Measurements from ENCODE around the gene PLCD1.
"Not testable (repeated sequence)": the region's sequence is repeated elsewhere in the genome, so short reads cannot be mapped to it uniquely, and the experiment has no call there.

The PLCD1 gene

GRCh38 chr3:38036286-38036685, 6.8 kb upstream of the PLCD1 start:
- no peak for DNase-seq

- not testable (repeated sequence) for DNase-seq
Observed at GRCh38 chr3:38034335-38034734, 4.9 kb upstream of the PLCD1 start.

- not testable (repeated sequence) for DNase-seq
Observed at GRCh38 chr3:38033586-38033985, 4.1 kb upstream of the PLCD1 start.

- DNase-seq, result no peak
Observed at GRCh38 chr3:38032328-38032865, 3.0 kb upstream of the PLCD1 start.

- DNase-seq, result no peak
Observed at GRCh38 chr3:38031022-38031994, 1.9 kb upstream of the PLCD1 start.

- DNase-seq, result no peak
Observed at GRCh38 chr3:38030126-38031021, 932 bp upstream of the PLCD1 start.

GRCh38 chr3:38028621-38029361, 651 bp downstream of the PLCD1 start:
- DNase-seq, result no peak

- no peak for DNase-seq
Observed at GRCh38 chr3:38027466-38028465, 1.7 kb downstream of the PLCD1 start.

GRCh38 chr3:38026856-38027255, 2.6 kb downstream of the PLCD1 start:
- no peak for DNase-seq

GRCh38 chr3:38022896-38023709, 6.3 kb downstream of the PLCD1 start:
- DNase-seq, result no peak

- no peak for DNase-seq
Observed at GRCh38 chr3:38022301-38022700, 7.1 kb downstream of the PLCD1 start.

- no peak for DNase-seq
Observed at GRCh38 chr3:38021196-38021595, 8.2 kb downstream of the PLCD1 start.

- no peak for DNase-seq
Observed at GRCh38 chr3:38020342-38020726, 9.1 kb downstream of the PLCD1 start.

GRCh38 chr3:38019658-38020341, 9.6 kb downstream of the PLCD1 start:
- DNase-seq, result no peak

- DNase-seq, result no peak
Observed at GRCh38 chr3:38018296-38019266, 10.9 kb downstream of the PLCD1 start.

- DNase-seq, result no peak
Observed at GRCh38 chr3:38017445-38018295, 11.8 kb downstream of the PLCD1 start.

- no peak for DNase-seq
Observed at GRCh38 chr3:38016847-38017444, 12.5 kb downstream of the PLCD1 start.

Measured in NCI-H1105 treated with DMSO at 0.1 percent for 48 hours (cell line).